Left colon (tissue), 2 donors: Measurements from ENCODE around the gene TMEM97. TPM values are rescaled to one million over a fixed set of nuclear protein-coding genes. Genes with fewer than 3 reads are reported as not detected.
"Not testable (repeated sequence)": the region's sequence is repeated elsewhere in the genome, so short reads cannot be mapped to it uniquely, and the experiment has no call there.

Source experiments
- ATAC-seq: fragments of 200-7000 bp; cut with Tn5 transposase; one replicate; pipeline ENCODE4 v1.9.1; 2020; ENCODE audit warnings: mild to moderate bottlenecking, moderate library complexity
- DNase-seq, 2 donors: peaks; one replicate each; pipeline ENCODE4 v3.0.0-alpha.2; 2020
- intact Hi-C, 2 donors: fragments of 100-400 bp; cut with DNase I in 1 of 2; cut with micrococcal nuclease in 1 of 2; formaldehyde crosslinking; loops; one replicate each; pipeline versions ENCODE4 v1.11.2 to v1.14.0; 2022; cut with DNase I, micrococcal nuclease
- long read RNA-seq: library from polyadenylated mRNA; unstranded; transcript quantifications from one replicate; pipeline ENCODE4 v2.0.0, GENCODE V29; 2021
- total RNA-seq, 2 donors: library from RNA; stranded (reverse); fragmentation: NEBNext Ultra II Directional; extraction: Animal tissue kit (Norgen Biotek cat#: 25700); gene quantifications; one replicate each; pipeline ENCODE4 v1.2.1, GENCODE V29; 2021
- donor health status: DM: no; HTN: no; CAD: no.
- donor health status: DM: yes; HTN: yes; CAD: no.

Gene TMEM97
- 10 to 100 TPM; 14.2 to 37.7 TPM for total RNA-seq
- long read RNA-seq, transcript TMEM97-201 (3 exons, 2,568 nt): major isoform, 14 of 22 reads
- long read RNA-seq, partial matches to known transcripts: 6 of 22 reads
- long read RNA-seq, other reads (novel, unspliced or antisense): 1 of 22 reads

- peak; percentile 97 to 98 for DNase-seq
- intact Hi-C loops: no loop called here
- peak; percentile 97 for ATAC-seq
Observed at GRCh38 chr17:28318759-28319597, at the start of gene TMEM97. Gene TMEM97 (plus strand): TSS chr17:28319200. CDS start chr17:28319240, 40 bp downstream.

- ATAC-seq (no peak), DNase-seq (no peak)
- intact Hi-C loops: no loop called here
Observed at GRCh38 chr17:28270055-28270454, 48.9 kb upstream of the TMEM97 start.

GRCh38 chr17:28270926-28271325 lies 48.1 kb upstream of the TMEM97 start:
- DNase-seq: no peak
- no peak for ATAC-seq
- intact Hi-C loops: no loop called here

DNA sequence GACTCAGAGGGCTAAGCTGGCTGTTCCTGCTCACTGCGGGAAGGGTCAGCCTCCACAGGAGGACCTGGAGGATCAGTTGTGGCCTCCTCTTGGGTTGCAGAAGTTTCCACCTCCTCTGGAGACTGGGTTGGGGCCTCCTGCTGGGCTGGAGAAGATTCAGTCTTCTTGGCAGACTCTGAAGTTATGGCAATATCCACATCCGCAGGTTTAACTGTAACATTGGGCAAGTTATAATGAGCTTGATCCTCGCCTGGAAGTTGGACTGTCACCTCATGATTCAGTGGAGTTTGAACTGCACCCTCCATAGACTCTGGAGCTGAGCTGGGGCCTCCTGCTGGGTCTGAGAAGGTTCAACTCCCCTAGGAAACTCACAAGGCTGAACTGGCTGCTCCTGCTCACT lies 47.6 kb upstream of the TMEM97 start:
- no peak for ATAC-seq

GRCh38 chr17:28272166-28272565 lies 46.8 kb upstream of the TMEM97 start:
- no peak for DNase-seq
- intact Hi-C loops: no loop called here
- no peak for ATAC-seq

More for the DNA sequence above, 47.6 kb upstream of the TMEM97 start:
- no peak for DNase-seq
- intact Hi-C loops: no loop called here

DNA sequence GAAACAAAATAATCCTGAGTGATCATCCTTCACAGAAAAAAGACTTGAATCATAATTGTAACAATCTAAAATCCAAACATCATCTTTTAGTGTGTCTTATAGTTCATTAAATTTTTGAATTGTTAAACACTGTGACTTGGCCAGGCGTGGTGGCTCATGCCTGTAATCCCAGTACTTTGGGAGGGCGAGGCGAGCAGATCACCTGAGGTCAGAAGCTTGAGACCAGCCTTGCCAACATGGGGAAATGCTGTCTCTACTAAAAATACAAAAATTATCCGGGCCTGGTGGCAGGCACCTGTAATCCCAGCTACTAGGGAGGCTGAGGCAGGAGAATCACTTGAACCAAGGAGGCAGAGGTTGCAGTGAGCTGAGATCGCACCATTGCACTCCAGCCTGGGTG lies 45.7 kb upstream of the TMEM97 start:
- intact Hi-C loops, DNase-seq, ATAC-seq: not testable (repeated sequence)

GRCh38 chr17:28274591-28275265 lies 44.3 kb upstream of the TMEM97 start:
- intact Hi-C loops: no loop called here
- no peak for ATAC-seq
- DNase-seq: no peak

GRCh38 chr17:28276011-28276410 lies 43.0 kb upstream of the TMEM97 start:
- intact Hi-C loops: no loop called here

DNA sequence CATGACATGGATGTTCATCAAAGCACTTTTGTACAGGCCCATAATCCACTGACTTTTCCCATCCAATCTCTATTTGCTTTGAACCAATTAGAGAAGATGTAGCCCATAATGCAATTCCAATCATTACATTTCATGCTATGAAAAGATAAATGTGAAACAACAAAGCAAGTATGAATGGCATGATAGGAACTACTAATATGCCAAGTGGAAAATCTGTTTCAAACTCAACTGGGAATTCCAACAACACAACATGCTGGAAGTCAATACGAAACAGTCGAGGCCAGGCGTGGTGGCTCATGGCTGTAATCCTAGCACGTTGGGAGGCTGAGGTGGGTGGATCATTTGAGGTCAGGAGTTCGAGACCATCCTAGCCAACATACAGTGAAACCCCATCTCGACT lies 39.6 kb upstream of the TMEM97 start:
- DNase-seq (no peak), ATAC-seq (no peak)
- intact Hi-C loops: no loop called here

More at GRCh38 chr17:28276011-28276410, 43.0 kb upstream of the TMEM97 start:
- DNase-seq (no peak), ATAC-seq (no peak)

DNA sequence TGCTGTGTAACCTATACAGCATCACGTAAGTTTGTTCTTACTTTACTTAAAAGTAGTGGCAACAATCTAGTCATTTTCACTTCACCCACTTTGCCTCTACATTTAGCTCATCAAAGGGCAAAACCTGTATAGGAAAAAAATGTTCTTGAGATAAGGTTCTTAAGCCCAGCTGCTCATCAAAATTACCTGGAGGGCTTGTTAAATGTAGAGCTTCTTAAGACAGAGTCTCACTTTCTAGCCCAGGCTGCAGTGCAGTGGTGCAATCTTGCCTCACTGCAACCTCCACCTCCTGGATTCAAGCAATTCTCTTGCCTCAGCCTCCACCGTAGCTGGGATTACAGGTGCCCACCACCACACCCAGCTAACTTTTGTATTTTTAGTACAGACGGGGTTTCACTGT lies 38.2 kb upstream of the TMEM97 start:
- intact Hi-C loops: no loop called here
- no peak for ATAC-seq
- no peak for DNase-seq

GRCh38 chr17:28282596-28282995 lies 36.4 kb upstream of the TMEM97 start:
- intact Hi-C loops: no loop called here
- no peak for DNase-seq
- ATAC-seq: no peak

DNA sequence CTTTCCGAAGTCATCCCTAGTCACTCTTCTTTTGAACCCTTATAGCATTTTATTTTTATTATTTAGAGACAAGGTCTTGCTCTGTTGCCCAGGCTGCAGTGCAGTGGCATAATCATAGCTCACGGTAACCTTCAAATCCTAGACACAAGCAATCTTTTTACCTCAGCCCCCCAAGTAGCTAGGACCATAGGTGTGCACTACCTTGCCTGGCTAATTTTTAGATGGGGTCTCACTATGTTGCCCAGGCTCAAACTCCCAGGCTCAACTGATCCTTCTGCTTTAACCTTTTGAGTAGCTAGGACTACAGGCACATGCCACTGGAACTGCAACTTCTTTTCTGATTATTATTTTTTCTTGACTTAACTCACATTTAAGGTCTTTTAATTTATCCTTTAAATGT lies 33.0 kb upstream of the TMEM97 start:
- DNase-seq: no peak
- ATAC-seq: no peak
- intact Hi-C loops: no loop called here

DNA sequence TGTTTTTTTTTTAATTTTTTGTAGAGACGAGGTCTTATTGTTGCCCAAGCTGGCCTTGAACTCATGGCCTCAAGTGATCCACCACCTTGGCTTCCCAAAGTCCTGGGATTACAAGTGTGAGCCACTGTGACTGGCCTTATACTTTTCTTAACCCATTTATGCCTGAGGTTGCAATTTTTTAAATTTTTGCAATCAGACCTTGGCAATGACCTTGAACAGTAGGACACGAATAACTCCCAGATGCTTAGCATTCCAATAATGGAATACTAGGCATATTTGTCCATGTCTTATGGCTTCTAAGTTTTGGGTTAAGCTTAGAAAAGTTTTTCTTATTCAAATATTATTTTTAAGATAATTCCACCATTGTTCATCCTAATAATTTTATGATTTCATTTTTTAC lies 28.3 kb upstream of the TMEM97 start:
- DNase-seq (no peak), ATAC-seq (no peak)
- intact Hi-C loops: no loop called here

GRCh38 chr17:28291780-28292330 lies 27.1 kb upstream of the TMEM97 start:
- intact Hi-C loops: no loop called here
- DNase-seq: no peak
- no peak for ATAC-seq

- intact Hi-C loops, DNase-seq, ATAC-seq: not testable (repeated sequence)
Observed at GRCh38 chr17:28292878-28293277, 26.1 kb upstream of the TMEM97 start.

GRCh38 chr17:28293994-28294393 lies 25.0 kb upstream of the TMEM97 start:
- DNase-seq (no peak), ATAC-seq (no peak)
- intact Hi-C loops: no loop called here

DNA sequence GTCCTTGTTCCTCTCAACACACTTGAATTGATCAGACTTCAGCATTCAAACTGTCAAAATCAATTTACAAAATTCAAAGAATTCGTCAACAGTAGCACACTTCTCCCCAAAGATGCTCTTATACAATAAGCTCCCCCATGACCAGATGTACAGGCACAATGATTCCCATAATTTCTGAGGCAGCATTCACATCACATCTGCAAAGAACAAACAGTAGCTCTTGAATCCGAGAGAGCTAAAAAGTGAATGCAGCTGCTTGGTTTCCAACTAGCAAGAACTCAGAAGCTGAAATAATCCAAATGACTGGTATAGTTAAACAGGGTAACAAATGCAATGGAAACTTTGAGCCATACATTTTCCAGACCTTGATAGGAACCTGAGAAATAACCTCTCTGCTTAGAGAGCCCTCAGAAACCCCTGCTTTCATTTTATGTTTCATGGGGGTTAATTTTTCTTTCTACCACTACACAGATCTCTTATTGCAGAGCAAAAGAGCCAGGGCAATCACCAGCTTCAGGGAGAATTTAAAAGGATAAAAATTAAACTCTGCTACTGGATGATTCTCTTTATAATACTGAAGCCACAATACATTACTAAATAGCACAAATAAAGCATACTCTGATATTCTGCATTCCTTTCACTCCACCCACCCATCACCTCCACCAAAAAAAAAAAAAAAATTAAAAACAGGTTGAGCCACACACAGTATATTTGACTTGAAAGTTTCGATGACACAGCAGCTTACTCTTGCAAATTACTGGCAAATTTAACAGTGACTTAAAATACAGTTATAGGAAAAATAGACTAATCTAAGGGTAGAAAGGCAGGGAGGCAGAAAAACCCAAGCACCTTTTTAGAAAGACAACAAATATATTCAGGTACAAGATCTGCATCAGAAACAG lies 23.1 kb upstream of the TMEM97 start:
- ATAC-seq: no peak
- no peak for DNase-seq
- intact Hi-C loops: no loop called here

- ATAC-seq: no peak
- no peak for DNase-seq
- intact Hi-C loops: no loop called here
Observed at GRCh38 chr17:28298449-28298848, 20.6 kb upstream of the TMEM97 start.

- DNase-seq (no peak), ATAC-seq (no peak)
- intact Hi-C loops: no loop called here
Observed at GRCh38 chr17:28306954-28307401, 12.0 kb upstream of the TMEM97 start.
